ENCODE data around the gene PRKCI.
"Not testable (repeated sequence)": the region's sequence is repeated elsewhere in the genome, so short reads cannot be mapped to it uniquely, and the experiment has no call there.

PRKCI gene

GRCh38 chr3:170327868-170328548 lies 105.8 kb downstream of the PRKCI start:
- DNase-seq, CTCF ChIA-PET, H3K9me3 Mint-ChIP-seq, H3K4me1 Mint-ChIP-seq, H3K4me3 Mint-ChIP-seq, H3K27me3 Mint-ChIP-seq, H3K27ac Mint-ChIP-seq, H3K36me3 Mint-ChIP-seq: not testable (repeated sequence)

GRCh38 chr3:170330366-170330765 lies 108.1 kb downstream of the PRKCI start:
- Mint-ChIP-seq H3K36me3 (no peaks in the 10 kb centered on the region), H3K27me3 (no peaks in the 10 kb centered on the region), H3K4me3 (no peak overlapping the region), H3K27ac (no peak overlapping the region), H3K4me1 (no peaks in the 10 kb centered on the region), H3K9me3 (peaks cover 2% of the 10 kb centered on the region)
- no peak for DNase-seq
- CTCF ChIA-PET = no interaction called here

DNA sequence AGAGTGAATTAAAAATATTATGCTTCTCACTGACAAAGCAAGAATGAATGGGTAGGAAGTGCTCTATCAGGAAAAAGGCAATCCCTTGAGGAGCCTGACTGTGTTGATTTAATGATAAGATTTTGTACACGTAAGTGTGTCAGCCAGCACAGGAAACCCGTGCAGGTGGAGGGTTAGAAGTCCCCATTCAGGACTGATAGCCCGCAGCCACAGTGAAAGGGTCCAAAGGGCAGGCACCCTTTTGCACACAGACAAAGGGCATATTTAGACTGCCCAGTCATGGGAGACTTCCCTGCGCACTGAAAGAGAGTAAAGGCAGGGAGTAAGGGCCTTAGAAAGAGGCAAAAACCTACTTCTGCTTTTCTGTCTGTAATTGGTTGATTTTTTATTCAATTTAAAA lies 108.9 kb downstream of the PRKCI start:
- H3K9me3 Mint-ChIP-seq = peaks cover 2% of the 10 kb centered on the region
- H3K4me3 Mint-ChIP-seq = no peak overlapping the region
- CTCF ChIA-PET = no interaction called here
- no peaks in the 10 kb centered on the region for H3K4me1 Mint-ChIP-seq
- H3K36me3 Mint-ChIP-seq = no peaks in the 10 kb centered on the region
- no peaks in the 10 kb centered on the region for H3K27me3 Mint-ChIP-seq
- no peak overlapping the region for H3K27ac Mint-ChIP-seq
- no peak for DNase-seq

GRCh38 chr3:170337420-170337819 lies 115.2 kb downstream of the PRKCI start:
- DNase-seq = no peak
- CTCF ChIA-PET = no interaction called here
- Mint-ChIP-seq H3K4me1 (no peaks in the 10 kb centered on the region), H3K27me3 (no peaks in the 10 kb centered on the region), H3K27ac (no peak overlapping the region), H3K9me3 (peaks cover 11% of the 10 kb centered on the region), H3K36me3 (no peaks in the 10 kb centered on the region), H3K4me3 (no peak overlapping the region)

GRCh38 chr3:170338690-170339340 lies 116.6 kb downstream of the PRKCI start:
- CTCF ChIA-PET = interaction anchor here (0.6 kb wide), 1 partner anchor 476 kb away, joined by 3 read pairs; no protein-coding TSS in a partner anchor
- no peak overlapping the region for H3K4me3 Mint-ChIP-seq
- H3K4me1 Mint-ChIP-seq = no peaks in the 10 kb centered on the region
- no peak for DNase-seq
- peaks cover 11% of the 10 kb centered on the region for H3K9me3 Mint-ChIP-seq
- no peaks in the 10 kb centered on the region for H3K27me3 Mint-ChIP-seq
- no peak overlapping the region for H3K27ac Mint-ChIP-seq
- no peaks in the 10 kb centered on the region for H3K36me3 Mint-ChIP-seq

GRCh38 chr3:170342273-170342672 lies 120.0 kb downstream of the PRKCI start:
- DNase-seq, H3K36me3 Mint-ChIP-seq, H3K4me1 Mint-ChIP-seq, CTCF ChIA-PET, H3K4me3 Mint-ChIP-seq, H3K27ac Mint-ChIP-seq, H3K27me3 Mint-ChIP-seq: not testable (repeated sequence)
- peaks cover 11% of the 10 kb centered on the region for H3K9me3 Mint-ChIP-seq

DNA sequence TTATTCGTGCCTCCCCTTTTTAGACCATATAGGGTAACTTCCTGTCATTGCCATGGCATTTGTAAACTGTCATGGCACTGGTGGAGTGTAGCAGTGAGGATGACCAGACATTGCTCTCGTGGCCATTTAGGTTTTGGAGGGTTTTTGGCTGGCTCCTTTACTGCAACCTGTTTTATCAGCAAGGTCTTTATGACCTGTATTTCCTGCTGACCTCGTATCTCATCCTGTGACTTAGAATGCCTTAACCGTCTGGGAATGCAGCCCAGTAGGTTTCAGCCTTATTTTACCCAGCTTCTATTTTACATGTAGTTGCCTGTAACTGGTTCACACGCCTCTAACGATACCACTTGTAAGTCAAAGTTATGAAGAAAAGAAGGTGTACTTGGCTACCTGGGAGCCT lies 121.6 kb downstream of the PRKCI start:
- H3K27me3 Mint-ChIP-seq, H3K9me3 Mint-ChIP-seq, DNase-seq, H3K27ac Mint-ChIP-seq, H3K36me3 Mint-ChIP-seq, H3K4me3 Mint-ChIP-seq, CTCF ChIA-PET, H3K4me1 Mint-ChIP-seq: not testable (repeated sequence)

DNA sequence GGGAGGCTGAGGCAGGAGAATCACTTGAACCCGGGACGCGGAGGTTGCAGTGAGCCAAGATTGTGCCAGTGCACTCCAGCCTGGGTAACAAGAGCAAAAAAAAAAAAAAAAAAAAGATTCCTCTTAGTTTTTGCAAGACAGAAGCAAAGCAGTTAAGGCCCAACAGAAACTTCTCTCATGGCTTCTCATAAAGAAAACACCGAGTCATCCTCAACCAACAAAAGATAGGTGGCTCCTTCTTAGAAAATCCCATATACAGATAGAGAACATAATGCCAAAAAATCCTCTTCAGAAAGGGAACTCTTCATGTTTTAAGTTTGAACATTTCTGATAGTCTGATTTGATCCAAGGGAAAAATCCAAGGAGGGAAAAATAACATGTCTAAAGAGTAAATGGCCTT lies 122.7 kb downstream of the PRKCI start:
- Mint-ChIP-seq H3K4me1 (peaks cover 11% of the 10 kb centered on the region), H3K4me3 (no peak overlapping the region), H3K36me3 (no peaks in the 10 kb centered on the region), H3K9me3 (no peaks in the 10 kb centered on the region), H3K27ac (no peak overlapping the region), H3K27me3 (peaks cover 2% of the 10 kb centered on the region)
- DNase-seq = no peak
- CTCF ChIA-PET = no interaction called here

GRCh38 chr3:170346481-170347392 lies 124.5 kb downstream of the PRKCI start:
- no peaks in the 10 kb centered on the region for H3K9me3 Mint-ChIP-seq
- H3K4me3 Mint-ChIP-seq = no peak overlapping the region
- H3K4me1 Mint-ChIP-seq = peaks cover 14% of the 10 kb centered on the region
- H3K36me3 Mint-ChIP-seq = no peaks in the 10 kb centered on the region
- CTCF ChIA-PET = no interaction called here
- H3K27ac Mint-ChIP-seq = no peak overlapping the region
- peaks cover 5% of the 10 kb centered on the region for H3K27me3 Mint-ChIP-seq
- DNase-seq = no peak

GRCh38 chr3:170350515-170351413 lies 128.5 kb downstream of the PRKCI start:
- no peak for DNase-seq
- Mint-ChIP-seq H3K4me3 (no peak overlapping the region), H3K27me3 (peaks cover 13% of the 10 kb centered on the region), H3K36me3 (no peaks in the 10 kb centered on the region), H3K4me1 (peaks cover 9% of the 10 kb centered on the region), H3K27ac (no peak overlapping the region), H3K9me3 (no peaks in the 10 kb centered on the region)
- CTCF ChIA-PET = interaction anchor here (1.0 kb wide), 1 partner anchor 63 kb away, joined by 3 read pairs; no protein-coding TSS in a partner anchor

DNA sequence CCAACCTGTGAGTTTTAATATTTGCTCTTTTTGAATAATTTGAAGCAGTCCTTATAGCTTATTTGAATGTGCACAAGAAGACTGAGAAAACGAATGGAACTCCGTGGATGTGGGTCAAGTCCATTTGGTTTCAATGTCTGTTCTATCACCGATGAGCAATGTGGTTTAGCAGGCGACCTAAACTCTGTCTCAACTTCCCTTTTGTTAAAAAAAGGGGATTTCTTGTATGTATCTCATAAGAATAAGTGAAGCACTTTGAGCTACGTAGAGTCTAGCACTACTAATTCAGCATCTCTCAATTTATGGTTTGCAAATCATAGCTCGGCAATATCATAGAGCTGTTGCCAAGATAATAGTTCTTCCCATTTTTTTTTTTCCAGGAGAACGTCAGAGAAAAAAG lies 130.7 kb downstream of the PRKCI start:
- peaks cover 20% of the 10 kb centered on the region for H3K27me3 Mint-ChIP-seq
- CTCF ChIA-PET = no interaction called here
- no peaks in the 10 kb centered on the region for H3K9me3 Mint-ChIP-seq
- H3K4me1 Mint-ChIP-seq = peaks cover 17% of the 10 kb centered on the region
- no peak overlapping the region for H3K27ac Mint-ChIP-seq
- DNase-seq = no peak
- no peaks in the 10 kb centered on the region for H3K36me3 Mint-ChIP-seq
- no peak overlapping the region for H3K4me3 Mint-ChIP-seq

- Mint-ChIP-seq H3K27me3 (peaks cover 23% of the 10 kb centered on the region), H3K27ac (no peak overlapping the region), H3K36me3 (peaks cover 2% of the 10 kb centered on the region), H3K4me3 (no peak overlapping the region), H3K9me3 (no peaks in the 10 kb centered on the region), H3K4me1 (peaks cover 20% of the 10 kb centered on the region)
- no peak for DNase-seq
- CTCF ChIA-PET = no interaction called here
Observed at GRCh38 chr3:170353485-170353884, 131.3 kb downstream of the PRKCI start.

DNA sequence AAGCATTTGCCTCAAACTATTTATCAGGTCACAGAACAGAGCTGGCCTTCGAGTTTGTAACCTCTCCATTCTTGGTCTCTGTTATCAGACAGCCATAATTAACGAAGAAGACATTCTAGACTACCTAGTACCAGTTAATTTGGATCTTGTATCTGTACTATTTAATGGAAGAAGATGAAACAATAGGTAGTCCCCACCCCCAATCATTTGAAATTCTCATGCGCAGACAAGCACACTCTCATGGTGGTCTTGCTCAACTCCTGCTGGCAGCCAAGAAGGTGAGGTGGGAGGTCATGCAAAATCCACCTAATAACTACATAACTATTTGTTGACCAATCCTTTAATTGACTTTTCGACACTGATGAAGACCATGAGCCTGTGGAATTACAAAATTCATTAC lies 132.5 kb downstream of the PRKCI start:
- Mint-ChIP-seq H3K4me3 (no peak overlapping the region), H3K36me3 (peaks cover 11% of the 10 kb centered on the region), H3K4me1 (peaks cover 29% of the 10 kb centered on the region), H3K9me3 (no peaks in the 10 kb centered on the region), H3K27me3 (peaks cover 24% of the 10 kb centered on the region), H3K27ac (no peak overlapping the region)
- CTCF ChIA-PET = interaction anchor here (0.6 kb wide), 1 partner anchor 62 kb away, joined by 3 read pairs; no protein-coding TSS in a partner anchor
- no peak for DNase-seq
